ENCODE data around the gene LIN52.

- TF ChIP-seq ZNF331 (CRISPR knock-in tag; IDR thresholded peaks at IDR 0.05) (no peak), RBM39 (IDR thresholded peaks at IDR 0.05; ENCODE audit: low read depth, low read length, poor library complexity, severe bottlenecking) (no peak), THAP11 (CRISPR knock-in tag; IDR thresholded peaks at IDR 0.05) (no peak), TCF12 (IDR thresholded peaks at IDR 0.05) (no peak), TCF12 (CRISPR knock-in tag; IDR thresholded peaks at IDR 0.05) (no peak), MAFG (CRISPR knock-in tag; IDR thresholded peaks at IDR 0.05) (no peak), NR3C1 (CRISPR knock-in tag; IDR thresholded peaks at IDR 0.05) (no peak), CREM (IDR thresholded peaks at IDR 0.05) (no peak), CREM (CRISPR knock-in tag; IDR thresholded peaks at IDR 0.05) (no peak), GATAD1 (CRISPR knock-in tag; IDR thresholded peaks at IDR 0.05) (no peak), JARID2 (CRISPR knock-in tag; IDR thresholded peaks at IDR 0.05; ENCODE audit: insufficient replicate concordance) (no peak), POLR2A (IDR thresholded peaks at IDR 0.05; ENCODE audit: insufficient read depth in 1 of 2, low read depth in 2 of 2, low read length in 2 of 2) (no peak), SP1 (IDR thresholded peaks at IDR 0.05) (no peak), SP1 (CRISPR knock-in tag; IDR thresholded peaks at IDR 0.05) (no peak), ZBTB25 (CRISPR knock-in tag; IDR thresholded peaks at IDR 0.05) (no peak), RELA (CRISPR knock-in tag; IDR thresholded peaks at IDR 0.05) (no peak)
Observed at GRCh38 chr14:74155287-74155686, 70.5 kb downstream of the LIN52 start.

Measured in HepG2 (cell line).